HG02885 (cell line): ENCODE results near the gene ZBTB39.
"Not testable (repeated sequence)": the region's sequence is repeated elsewhere in the genome, so short reads cannot be mapped to it uniquely, and the experiment has no call there.

Experiments used
- ATAC-seq: cut with Tn5 transposase; IDR thresholded peaks from one replicate; pipeline ENCODE4 v1.9.1; 2021; ENCODE audit warnings: mild to moderate bottlenecking; ENCODE audit not compliant: unreplicated experiment, poor library complexity

Gene ZBTB39

GRCh38 chr12:56985714-56986113, 20.6 kb downstream of the ZBTB39 start:
- ATAC-seq, result not testable (repeated sequence)

GRCh38 chr12:56983386-56983785, 23.0 kb downstream of the ZBTB39 start:
- ATAC-seq, result no peak

GRCh38 chr12:56982578-56983236, 23.6 kb downstream of the ZBTB39 start:
- not testable (repeated sequence) for ATAC-seq

- no peak for ATAC-seq
These were observed 25.3 kb downstream of the ZBTB39 start for GRCh38 chr12:56980941-56981530.

GRCh38 chr12:56980268-56980667, 26.1 kb downstream of the ZBTB39 start:
- no peak for ATAC-seq

GRCh38 chr12:56979628-56980027, 26.7 kb downstream of the ZBTB39 start:
- ATAC-seq, result no peak

GRCh38 chr12:56978397-56979138, 27.8 kb downstream of the ZBTB39 start:
- no peak for ATAC-seq

- not testable (repeated sequence) for ATAC-seq
These were observed 29.0 kb downstream of the ZBTB39 start for GRCh38 chr12:56977361-56977760.

- not testable (repeated sequence) for ATAC-seq
These were observed 32.1 kb downstream of the ZBTB39 start for GRCh38 chr12:56974224-56974623.

- not testable (repeated sequence) for ATAC-seq
These were observed 37.4 kb downstream of the ZBTB39 start for GRCh38 chr12:56968910-56969309.

GRCh38 chr12:56965997-56966642, 40.2 kb downstream of the ZBTB39 start:
- ATAC-seq, result not testable (repeated sequence)

GRCh38 chr12:56965124-56965523, 41.2 kb downstream of the ZBTB39 start:
- ATAC-seq, result not testable (repeated sequence)

- not testable (repeated sequence) for ATAC-seq
These were observed 42.8 kb downstream of the ZBTB39 start for GRCh38 chr12:56963557-56963956.

- not testable (repeated sequence) for ATAC-seq
These were observed 44.1 kb downstream of the ZBTB39 start for GRCh38 chr12:56962247-56962646.

GRCh38 chr12:56958422-56958821, 47.9 kb downstream of the ZBTB39 start:
- ATAC-seq, result no peak

GRCh38 chr12:56957229-56958052, 48.9 kb downstream of the ZBTB39 start, which contains the start of gene RDH16:
RDH16 (minus strand) TSS chr12:56957608; CDS start chr12:56957462, 146 bp downstream.
- no peak for ATAC-seq

GRCh38 chr12:56955631-56956256, 50.6 kb downstream of the ZBTB39 start:
- no peak for ATAC-seq

GRCh38 chr12:56954958-56955355, 51.4 kb downstream of the ZBTB39 start:
- ATAC-seq, result no peak
